CD14-positive monocyte (primary cell): ENCODE data around the gene MYNN. TPM values are rescaled to one million over a fixed set of nuclear protein-coding genes. Genes with fewer than 3 reads are reported as not detected.

Source experiments
- DNase-seq, 3 donors: peaks; one replicate each; pipeline ENCODE4 v3.0.0-alpha.2; 2011 to 2022
- H2AFZ ChIP-seq: 2 replicates; pipeline ENCODE4 v1.6.0; 2012; ENCODE audit warnings: mild to moderate bottlenecking, low read depth, low read length, inconsistent platforms; ENCODE audit not compliant: insufficient read depth, poor library complexity, severe bottlenecking
- H3K27ac ChIP-seq, 2 donors: 1 replicate in 1 of 2; 2 replicates in 1 of 2; pipeline ENCODE4 v1.5.1; 2012 to 2013; ENCODE audit warnings: low read length in 2 of 2, control low read depth in 1 of 2, inconsistent platforms in 1 of 2, low read depth in 1 of 2, mild to moderate bottlenecking in 1 of 2
- H3K27me3 ChIP-seq, 2 donors: one replicate each; pipeline versions ENCODE4 v1.6.0 to v1.6.1; 2011 to 2013; ENCODE audit warnings: low read length in 2 of 2; ENCODE audit not compliant: control insufficient read depth in 2 of 2, insufficient read depth in 2 of 2
- H3K36me3 ChIP-seq, 2 donors: replicated peaks in 1 of 2; 1 replicate in 1 of 2; 2 replicates in 1 of 2; pipeline versions ENCODE4 v1.5.1 to v1.6.1; 2012 to 2013; ENCODE audit warnings: low read length in 2 of 2, control low read depth in 1 of 2, inconsistent platforms in 1 of 2, mild to moderate bottlenecking in 1 of 2; ENCODE audit not compliant: insufficient read depth in 2 of 2, control insufficient read depth in 1 of 2
- H3K4me1 ChIP-seq, 2 donors: 1 replicate in 1 of 2; 2 replicates in 1 of 2; pipeline versions ENCODE4 v1.5.1 to v1.6.1; 2012 to 2013; ENCODE audit warnings: low read length in 2 of 2, control low read depth in 1 of 2, inconsistent platforms in 1 of 2, mild to moderate bottlenecking in 1 of 2, moderate library complexity in 1 of 2; ENCODE audit not compliant: insufficient read depth in 2 of 2, control insufficient read depth in 1 of 2
- H3K4me2 ChIP-seq: replicated peaks from 2 replicates; pipeline ENCODE3; 2012; ENCODE audit warnings: low read length, moderate library complexity, mild to moderate bottlenecking; ENCODE audit not compliant: poor library complexity, severe bottlenecking; ENCODE audit errors: extremely low read depth
- H3K4me3 ChIP-seq, 3 experiments: fragments of 200-600 bp in 1 of 3; sonication (generic) in 1 of 3; replicated peaks in 1 of 3; 1 replicate in 2 of 3; 2 replicates in 1 of 3; pipeline ENCODE4 v1.5.1; 2011 to 2013; ENCODE audit warnings: low read length in 3 of 3, mild to moderate bottlenecking in 3 of 3, control low read depth in 2 of 3, low read depth in 2 of 3, inconsistent platforms in 1 of 3, moderate library complexity in 1 of 3
- H3K79me2 ChIP-seq: 2 replicates; pipeline ENCODE4 v1.6.0; 2012; ENCODE audit warnings: mild to moderate bottlenecking, control low read depth, inconsistent platforms, low read length, moderate library complexity; ENCODE audit not compliant: insufficient read depth
- H3K9ac ChIP-seq: 2 replicates; pipeline ENCODE4 v1.6.0; 2017; ENCODE audit warnings: low read length, mild to moderate bottlenecking; ENCODE audit not compliant: insufficient read depth, poor library complexity, severe bottlenecking
- H3K9me3 ChIP-seq, 2 donors: replicated peaks in 1 of 2; 1 replicate in 1 of 2; 2 replicates in 1 of 2; pipeline versions ENCODE4 v1.5.1 to v1.6.1; 2012 to 2013; ENCODE audit warnings: low read length in 2 of 2, control low read depth in 1 of 2; ENCODE audit not compliant: control insufficient read depth in 1 of 2, insufficient read depth in 1 of 2
- H4K20me1 ChIP-seq: 2 replicates; pipeline ENCODE4 v1.6.0; 2012; ENCODE audit warnings: mild to moderate bottlenecking, low read length, control low read depth, moderate library complexity; ENCODE audit not compliant: insufficient read depth
- H3K27ac Mint-ChIP-seq, 7 donors: one replicate each; pipeline ENCODE4 v1.8.0; 2020; ENCODE audit warnings: mild to moderate bottlenecking in 7 of 7, mixed read lengths in 7 of 7, moderate library complexity in 6 of 7, inconsistent platforms in 2 of 7
- H3K27me3 Mint-ChIP-seq, 3 donors: one replicate each; pipeline ENCODE4 v1.8.0; 2021 to 2022; ENCODE audit warnings: low read depth in 3 of 3, mild to moderate bottlenecking in 3 of 3, mixed read lengths in 3 of 3, moderate library complexity in 3 of 3, inconsistent platforms in 1 of 3
- H3K36me3 Mint-ChIP-seq, 2 donors: one replicate each; pipeline ENCODE4 v1.8.0; 2020; ENCODE audit warnings: mixed read lengths in 2 of 2, inconsistent platforms in 1 of 2, mild to moderate bottlenecking in 1 of 2
- H3K4me1 Mint-ChIP-seq: one replicate; pipeline ENCODE4 v1.8.0; 2020; ENCODE audit warnings: mild to moderate bottlenecking, mixed read lengths
- H3K4me3 Mint-ChIP-seq, 2 donors: one replicate each; pipeline ENCODE4 v1.8.0; 2020; ENCODE audit warnings: mild to moderate bottlenecking in 2 of 2, mixed read lengths in 2 of 2, moderate library complexity in 1 of 2
- H3K9me3 Mint-ChIP-seq, 7 donors: one replicate each; pipeline ENCODE4 v1.8.0; 2020 to 2022; ENCODE audit warnings: mixed read lengths in 7 of 7, mild to moderate bottlenecking in 6 of 7, moderate library complexity in 6 of 7, inconsistent platforms in 2 of 7
- CTCF ChIP-seq: fragments of 200-600 bp; IDR thresholded peaks from one replicate; pipeline ENCODE4 v1.8.0; 2022; ENCODE audit warnings: antibody characterized with exemption, mild to moderate bottlenecking
- WGBS: methylation state at CpG from one replicate; pipeline ENCODE4 v1.1.5; 2013; ENCODE audit warnings: missing lambda C conversion rate; ENCODE audit not compliant: insufficient coverage; 5-methylcytosine and 5-hydroxymethylcytosine counted together
- intact Hi-C, 2 donors: fragments of 100-400 bp; cut with micrococcal nuclease; formaldehyde crosslinking; loops; one replicate each; pipeline versions ENCODE4 v1.15.0 to v1.15.1; 2023
- polyA plus RNA-seq, 3 donors: library from polyadenylated mRNA; depleted of rRNA in 1 of 3; unstranded in 2 of 3; stranded (reverse) in 1 of 3; fragments of 300-500 nt in 2 of 3; fragments of >200 nt in 1 of 3; fragmentation: Illumina TruSeq in 2 of 3; gene quantifications; 1 replicate in 2 of 3; 2 replicates in 1 of 3; pipeline ENCODE4 v1.2.3, GENCODE V29; 2012 to 2021

Gene MYNN
- polyA plus RNA-seq, 3 donors, result 6.3 to 9.0 (median 8.7) TPM

- DNase-seq, result no peak
- WGBS, result no CpG with 5 or more reads among the region's 5 CpGs
- H3K4me1 Mint-ChIP-seq, result peaks cover 8% of the 10 kb centered on the region
- H3K9me3 ChIP-seq, result no peaks in the 10 kb centered on the region
- H3K9me3 Mint-ChIP-seq, result peaks cover under 1 to 8% (median 2%) of the 10 kb centered on the region in 7 donors
- H2AFZ ChIP-seq, result peak overlapping the region; percentile 15
- H3K36me3 Mint-ChIP-seq, result no peaks in the 10 kb centered on the region
- no peak overlapping the region for H3K4me3 ChIP-seq
- H3K4me2 ChIP-seq, result no peak overlapping the region
- H3K27me3 Mint-ChIP-seq, result peaks cover 2 to 10% (median 2%) of the 10 kb centered on the region in 3 donors
- H3K27ac ChIP-seq, result no peak overlapping the region
- no peak overlapping the region for H3K27ac Mint-ChIP-seq
- H3K79me2 ChIP-seq, result no peaks in the 10 kb centered on the region
- H3K4me1 ChIP-seq, result peaks cover 4% of the 10 kb centered on the region in 2 donors
- intact Hi-C loops, result no loop called here
- H3K27me3 ChIP-seq, result no peaks in the 10 kb centered on the region
- TF ChIP-seq CTCF, result no peak
- H4K20me1 ChIP-seq, result no peaks in the 10 kb centered on the region
- H3K36me3 ChIP-seq, result no peaks in the 10 kb centered on the region
- no peak overlapping the region for H3K9ac ChIP-seq
- no peak overlapping the region for H3K4me3 Mint-ChIP-seq
Observed at GRCh38 chr3:169758359-169758994, 14.7 kb upstream of the MYNN start.

- Mint-ChIP-seq H3K9me3 (peaks cover 0 to 8% (median 2%) of the 10 kb centered on the region in 7 donors), H3K36me3 (no peaks in the 10 kb centered on the region), H3K27ac (no peak overlapping the region), H3K27me3 (peaks cover 2 to 8% (median 2%) of the 10 kb centered on the region in 3 donors), H3K4me1 (peaks cover 13% of the 10 kb centered on the region), H3K4me3 (no peak overlapping the region)
- H4K20me1 ChIP-seq, result no peaks in the 10 kb centered on the region
- intact Hi-C loops, result no loop called here
- no peaks in the 10 kb centered on the region for H3K36me3 ChIP-seq
- peak in 1 of 3 donors; percentile 34 for DNase-seq
- no peak for TF ChIP-seq CTCF
- H3K27me3 ChIP-seq, result no peaks in the 10 kb centered on the region
- no peaks in the 10 kb centered on the region for H3K9me3 ChIP-seq
- peaks cover 9 to 11% of the 10 kb centered on the region in 2 donors for H3K4me1 ChIP-seq
- WGBS, result no CpG with 5 or more reads among the region's 2 CpGs
- H3K4me2 ChIP-seq, result no peak overlapping the region
- no peaks in the 10 kb centered on the region for H3K79me2 ChIP-seq
- peak overlapping the region; percentile 6 for H2AFZ ChIP-seq
- no peak overlapping the region for H3K9ac ChIP-seq
- no peak overlapping the region for H3K4me3 ChIP-seq
- no peak overlapping the region for H3K27ac ChIP-seq
Observed at GRCh38 chr3:169759256-169759655, 13.9 kb upstream of the MYNN start.
